ENCODE data around the gene CERS2.

CERS2 gene

GRCh38 chr1:150997126-150997872 lies 22.7 kb upstream of the CERS2 start:
- no peak for DNase-seq

- no peak for DNase-seq
These were observed 21.3 kb upstream of the CERS2 start for GRCh38 chr1:150995896-150996295.

GRCh38 chr1:150995460-150995859 lies 20.8 kb upstream of the CERS2 start:
- no peak for DNase-seq

DNA sequence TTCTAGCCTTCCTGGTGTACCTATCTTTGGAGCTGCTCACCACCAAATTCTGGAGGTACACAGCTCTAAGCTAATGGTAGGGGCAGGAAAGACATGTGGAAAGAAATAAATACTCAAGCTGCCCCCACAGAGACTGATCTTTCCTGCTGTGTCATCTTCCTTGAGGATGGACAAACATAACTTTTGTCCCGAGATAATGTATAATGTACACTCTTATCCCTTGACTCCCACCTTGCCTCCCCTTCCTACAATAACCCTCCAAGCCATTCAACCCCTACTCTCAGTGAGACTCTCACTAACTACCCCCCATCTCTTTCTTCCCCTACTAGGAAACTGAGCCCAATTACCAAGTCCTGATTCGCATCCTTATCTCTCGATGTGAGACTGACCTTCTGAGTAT lies 19.6 kb upstream of the CERS2 start:
- DNase-seq, result no peak

DNA sequence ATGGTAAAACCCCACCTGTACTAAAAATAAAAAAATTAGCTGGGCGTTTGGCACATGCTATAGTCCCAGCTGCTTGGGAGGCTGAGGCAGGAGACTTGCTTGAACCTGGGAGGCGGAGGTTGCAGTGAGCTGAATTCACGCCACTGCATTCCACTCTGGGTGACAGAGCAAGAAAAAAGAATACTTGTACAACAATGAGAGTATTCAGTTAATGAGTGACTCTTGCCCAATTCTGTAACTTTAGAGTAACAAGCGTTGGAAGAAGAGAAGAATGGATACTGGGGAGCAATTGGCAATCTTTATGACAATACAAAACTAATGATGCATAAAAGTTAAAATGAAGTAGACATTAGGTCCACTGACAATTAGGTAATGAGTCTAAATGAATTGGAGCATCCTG lies 18.0 kb upstream of the CERS2 start:
- no peak for DNase-seq

- no peak for DNase-seq
These were observed 13.3 kb upstream of the CERS2 start for GRCh38 chr1:150987924-150988323.

- DNase-seq, result no peak
These were observed 10.7 kb upstream of the CERS2 start for GRCh38 chr1:150985179-150985825.

DNA sequence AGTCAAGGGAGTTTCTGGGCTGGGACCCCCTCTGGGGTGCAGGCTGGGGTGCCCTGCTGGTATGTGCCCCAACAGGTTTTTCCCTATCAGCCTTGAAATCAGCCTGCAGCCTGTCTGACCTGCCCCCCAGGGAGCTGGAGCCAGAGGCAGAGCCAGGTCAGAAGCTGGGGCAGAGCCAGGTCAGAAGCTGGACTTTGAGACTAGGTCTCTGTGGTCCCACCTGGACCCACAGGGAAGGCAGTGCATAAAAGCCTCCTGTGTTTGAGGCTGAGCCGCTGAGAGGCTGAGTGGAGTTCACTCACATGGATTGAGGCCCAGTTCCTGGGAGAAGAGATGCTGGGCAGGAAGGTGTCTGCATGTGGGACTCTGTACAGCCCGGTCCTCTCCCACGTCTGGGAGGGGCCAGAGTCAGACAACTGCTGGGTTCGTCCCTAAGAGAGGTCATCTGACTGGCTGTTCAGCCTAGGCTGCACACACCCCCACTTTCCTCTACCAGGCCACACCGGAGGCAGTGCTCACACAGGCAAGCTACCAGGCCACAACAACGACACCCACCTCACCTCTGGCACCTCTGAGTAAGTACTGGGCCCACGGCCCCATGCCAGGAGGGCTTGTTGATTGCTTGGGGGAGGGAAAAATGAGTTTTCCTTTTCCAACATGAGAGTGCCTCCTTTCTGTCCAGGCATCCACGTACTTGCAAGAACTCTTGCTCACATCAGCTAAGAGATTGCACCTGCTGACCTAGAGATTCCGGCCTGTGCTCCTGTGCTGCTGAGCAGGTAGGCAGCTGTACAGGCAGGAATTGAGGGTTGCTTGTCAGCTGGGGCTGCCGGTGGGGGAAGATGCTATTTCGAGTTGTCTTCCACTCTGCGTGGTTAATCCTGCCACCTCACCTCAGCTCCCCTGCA lies 7.4 kb upstream of the CERS2 start, which contains the start of gene ANXA9:
Gene ANXA9 (plus strand): TSS at position 488 of the 908 bp plus-strand sequence. CDS start 814 bp downstream, outside the sequence.
- DNase-seq, result no peak

DNA sequence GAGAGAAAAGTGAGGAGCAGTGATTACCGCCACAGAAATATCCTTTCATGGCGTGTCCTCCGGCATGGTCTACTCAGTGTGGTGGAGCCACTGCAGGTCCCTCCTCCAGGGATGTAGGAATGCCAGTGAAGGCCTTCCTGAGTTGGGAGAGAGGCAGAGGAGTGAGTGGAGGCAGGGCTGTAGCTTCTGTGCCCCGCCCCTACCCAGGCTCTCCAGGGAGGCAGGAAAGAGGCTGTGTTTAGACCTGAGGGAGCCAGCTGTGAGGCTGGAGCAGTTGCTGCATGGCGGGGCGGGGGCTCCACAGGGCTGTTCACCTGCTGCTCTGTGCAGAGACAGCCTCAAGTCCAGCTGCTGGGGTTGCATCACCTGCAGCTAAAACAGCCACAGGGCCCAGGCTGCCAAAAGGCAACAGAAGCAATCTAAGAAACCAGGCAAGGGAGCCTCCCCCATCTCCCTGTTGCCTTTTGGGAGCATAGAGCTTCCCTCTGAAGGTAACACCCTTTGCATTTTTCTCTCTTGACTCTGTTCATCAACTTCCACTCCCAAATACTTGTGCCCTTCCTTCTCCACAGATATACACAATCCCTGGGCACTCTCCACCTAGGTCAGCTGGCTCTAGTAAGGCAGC lies 6.7 kb upstream of the CERS2 start:
- DNase-seq, result peak in 1 of 2 experiments; percentile 46

DNA sequence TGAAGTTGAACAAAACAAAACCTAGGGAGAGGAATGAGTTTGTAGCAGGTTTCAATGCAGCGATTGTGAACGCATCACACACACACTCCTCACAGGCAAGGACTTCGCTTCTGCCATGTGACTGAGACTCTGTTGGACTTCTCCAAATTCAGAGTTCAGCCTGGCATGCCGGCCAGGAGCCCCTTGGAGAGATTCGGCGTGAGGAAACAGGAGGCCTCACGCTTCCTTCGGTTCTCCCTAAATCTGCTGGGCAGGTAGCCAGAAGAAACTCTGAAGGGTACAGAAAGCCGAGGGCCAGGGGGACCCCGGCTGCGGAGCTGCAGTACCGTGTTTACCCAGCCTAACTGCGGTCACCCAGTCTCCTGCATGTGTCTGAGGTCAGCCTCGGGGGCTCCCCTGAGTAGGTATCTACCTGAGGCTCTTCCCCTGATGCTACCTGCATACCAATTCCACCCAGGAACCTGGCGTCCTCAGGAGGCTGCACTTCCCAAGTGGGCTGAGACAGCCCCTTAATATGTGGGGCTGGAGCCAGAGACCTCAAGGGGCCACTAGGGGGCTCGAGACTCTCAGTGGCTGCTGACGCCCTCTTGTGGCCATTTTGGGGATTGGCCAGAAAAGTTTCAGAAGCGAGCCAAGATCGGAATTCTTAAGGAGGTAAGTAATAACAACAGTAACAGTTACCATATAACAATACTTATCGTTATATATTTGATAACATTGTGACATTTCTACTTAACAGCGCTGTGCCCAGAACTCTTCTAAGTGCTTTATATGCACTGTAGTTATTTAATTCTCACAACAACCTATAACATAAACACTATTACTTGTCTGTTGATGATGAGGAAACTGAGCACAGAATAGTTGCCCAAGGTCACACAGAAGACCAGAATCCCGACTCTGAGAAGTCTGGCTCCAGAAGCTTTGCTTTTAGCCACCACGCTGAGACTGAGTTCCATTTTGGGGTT lies 4.7 kb upstream of the CERS2 start:
- peak; percentile 69 to 84 for DNase-seq

GRCh38 chr1:150976879-150977694 lies 2.5 kb upstream of the CERS2 start:
- DNase-seq, result no peak

- no peak for DNase-seq
These were observed 1.8 kb upstream of the CERS2 start for GRCh38 chr1:150976401-150976821.

- peak in 1 of 2 experiments; percentile 33 for DNase-seq
These were observed 627 bp downstream of the CERS2 start for GRCh38 chr1:150973836-150974579.

GRCh38 chr1:150973258-150973835 lies 1.3 kb downstream of the CERS2 start:
- DNase-seq, result no peak

DNA sequence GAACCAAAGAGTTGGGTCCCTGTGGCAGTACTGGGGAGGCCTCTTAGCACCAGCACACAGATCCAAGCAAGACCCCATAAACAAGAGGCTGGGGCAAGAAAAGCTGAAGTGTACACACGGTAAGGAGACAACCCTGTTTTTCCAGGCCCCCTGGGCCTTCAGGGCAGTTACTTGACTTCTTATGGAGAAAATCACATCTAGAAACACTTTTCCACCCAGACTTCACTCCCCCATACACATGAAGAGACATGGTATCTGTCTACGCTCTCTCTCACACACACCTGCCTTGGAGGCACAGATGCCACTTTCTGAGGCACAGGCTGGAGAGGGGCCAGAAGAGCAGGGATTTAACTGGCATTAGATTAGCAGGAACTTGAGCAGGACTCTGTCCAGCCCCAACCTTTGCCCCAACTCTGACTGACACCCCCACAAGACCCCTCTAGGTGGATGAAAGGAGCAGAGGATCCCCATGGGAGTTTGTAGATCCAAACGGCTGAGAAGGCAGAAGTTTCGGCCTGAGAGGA lies 2.2 kb downstream of the CERS2 start:
- peak in 1 of 2 experiments; percentile 27 for DNase-seq

GRCh38 chr1:150971583-150972416 lies 2.8 kb downstream of the CERS2 start:
- no peak for DNase-seq

DNA sequence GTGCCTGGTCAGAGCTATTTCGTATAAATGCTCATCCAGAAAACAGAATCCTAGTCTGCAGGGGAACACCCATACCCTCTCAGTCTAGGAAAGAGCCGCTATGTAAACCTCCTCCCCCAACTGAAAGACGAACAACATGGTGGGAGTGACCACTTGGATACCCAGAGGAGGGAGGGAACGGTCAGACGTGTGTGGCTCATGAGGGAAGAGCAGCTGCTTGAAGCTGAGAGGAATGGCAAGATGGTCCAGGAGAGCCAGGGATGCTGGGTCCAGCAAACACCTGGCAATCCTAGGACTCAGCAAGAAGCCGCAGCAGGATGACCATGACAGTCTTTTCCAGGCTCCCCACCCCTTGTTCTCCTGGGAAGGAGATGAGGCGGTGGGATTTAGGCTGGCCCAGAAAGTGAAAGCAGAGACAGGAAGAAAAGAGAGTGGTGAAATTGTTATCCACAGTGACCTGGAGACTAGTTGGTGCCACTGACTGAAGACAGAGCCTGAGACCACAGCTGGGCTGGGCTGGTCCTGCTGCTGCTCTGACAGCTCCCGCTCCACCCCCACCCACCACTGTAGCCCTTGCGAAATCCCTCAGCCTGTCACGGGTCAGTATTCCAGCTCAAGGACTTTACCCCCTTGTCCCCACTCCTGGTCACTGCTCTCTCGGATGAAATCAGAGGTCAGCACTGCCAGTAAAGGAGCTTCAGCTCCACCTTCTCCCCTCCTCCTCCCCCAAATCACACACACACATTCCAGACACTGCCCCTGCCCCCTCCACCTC lies 3.6 kb downstream of the CERS2 start:
- no peak for DNase-seq

DNA sequence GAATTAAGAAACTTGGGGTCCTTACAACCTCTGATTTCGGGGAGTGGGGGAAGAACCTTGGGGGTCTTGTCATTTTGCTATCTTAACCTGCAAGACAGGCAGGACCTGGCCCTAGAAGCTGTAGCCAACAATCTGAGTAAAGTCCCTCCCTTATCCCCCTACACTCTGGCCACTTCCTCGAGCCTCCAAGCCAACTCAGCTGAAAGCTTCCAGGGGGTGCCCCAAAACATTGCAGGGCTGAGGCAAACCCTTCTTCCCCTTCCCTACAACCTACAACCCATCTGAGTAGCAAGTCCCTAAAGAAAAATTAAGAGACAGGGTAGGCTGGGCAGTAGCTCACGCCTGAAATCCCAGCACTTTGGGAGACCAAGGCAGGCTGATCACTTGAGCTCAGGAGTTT lies 5.0 kb downstream of the CERS2 start:
- DNase-seq, result no peak
